NCI-H146 treated with DMSO at 0.1 percent for 48 hours (cell line): ENCODE results near the gene FTO.

Experiments used
- DNase-seq: peaks from one replicate; lab custom pipeline; 2025; ENCODE audit not compliant: unreplicated experiment; lab: John Stamatoyannopoulos, UW

The FTO gene

GRCh38 chr16:54068212-54068611 lies 364.3 kb downstream of the FTO start:
- no peak for DNase-seq

DNA sequence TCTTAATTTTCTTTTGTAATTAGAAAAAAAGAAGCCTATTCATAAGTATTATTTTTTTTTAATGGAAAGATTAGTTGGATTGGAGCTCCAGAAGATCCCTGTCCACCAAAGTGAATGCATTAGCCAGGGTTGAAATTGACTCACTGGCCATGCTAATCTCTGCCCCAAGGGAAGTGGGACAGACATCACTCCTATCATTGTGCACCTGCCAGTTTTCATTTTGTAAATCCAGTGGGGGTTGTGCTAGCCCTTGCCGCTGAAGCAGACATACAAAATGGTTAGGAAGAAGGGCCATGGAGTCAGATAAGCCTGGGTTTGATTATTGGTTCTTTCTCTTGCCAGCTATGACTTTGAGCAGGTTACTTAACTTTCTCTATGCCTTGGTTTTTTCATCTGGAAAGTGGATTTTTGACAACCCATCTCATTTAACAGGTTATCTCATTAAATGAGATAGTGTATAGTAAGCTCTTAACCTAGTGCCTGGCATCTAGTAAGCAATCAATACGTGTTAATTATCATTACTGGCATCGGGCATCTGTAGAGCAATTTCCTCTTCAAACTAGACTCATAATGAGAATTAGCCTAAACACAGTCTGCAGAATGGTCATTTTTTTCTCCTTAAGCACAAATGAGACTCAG lies 365.8 kb downstream of the FTO start:
- DNase-seq, result no peak

GRCh38 chr16:54070789-54071343 lies 366.9 kb downstream of the FTO start:
- DNase-seq, result no peak

GRCh38 chr16:54071514-54071913 lies 367.6 kb downstream of the FTO start:
- DNase-seq, result no peak

DNA sequence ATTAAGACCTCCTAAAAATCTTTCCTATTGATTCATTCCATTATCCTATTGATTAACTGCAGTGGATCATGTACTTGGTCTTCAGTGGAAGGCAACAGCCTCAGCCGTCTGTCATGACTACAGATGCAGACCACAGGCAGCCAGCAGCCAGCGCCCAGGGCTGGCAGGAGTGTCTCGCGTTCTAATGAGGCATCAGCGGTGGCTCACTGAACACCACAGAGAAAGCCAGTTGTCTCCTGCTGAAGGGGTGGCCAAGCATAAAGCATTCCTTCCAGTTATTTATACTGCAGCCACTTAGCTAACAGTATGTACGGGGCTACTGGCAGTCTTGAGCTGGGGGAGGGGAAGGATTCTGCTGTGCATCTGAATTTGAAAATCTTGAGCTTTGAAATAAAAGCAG lies 368.3 kb downstream of the FTO start:
- DNase-seq, result no peak

- DNase-seq, result no peak
Observed at GRCh38 chr16:54073356-54073755, 369.4 kb downstream of the FTO start.

DNA sequence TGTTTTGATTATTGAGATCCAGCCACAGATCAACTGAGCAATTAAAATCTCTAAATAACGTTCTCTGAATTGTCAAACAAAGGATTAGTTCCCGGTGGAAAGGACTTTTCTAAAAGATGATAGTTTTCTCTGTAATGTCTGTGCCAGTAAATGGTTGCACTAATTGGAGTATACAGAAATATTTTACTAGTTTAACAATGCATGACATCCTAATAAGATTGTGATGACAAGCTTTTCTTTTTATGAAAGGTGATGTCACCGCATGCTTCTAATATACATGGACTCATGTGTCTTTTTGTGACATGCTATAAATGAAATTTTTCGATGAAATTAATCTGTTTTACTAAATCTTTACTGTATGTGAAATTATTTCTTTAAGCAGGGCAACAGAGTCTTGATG lies 371.5 kb downstream of the FTO start:
- no peak for DNase-seq

GRCh38 chr16:54076006-54076504 lies 372.1 kb downstream of the FTO start:
- DNase-seq, result no peak

- DNase-seq, result no peak
Observed at GRCh38 chr16:54077050-54077821, 373.3 kb downstream of the FTO start.

- DNase-seq, result no peak
Observed at GRCh38 chr16:54080524-54081008, 376.6 kb downstream of the FTO start.

GRCh38 chr16:54086791-54087190 lies 382.8 kb downstream of the FTO start:
- no peak for DNase-seq

DNA sequence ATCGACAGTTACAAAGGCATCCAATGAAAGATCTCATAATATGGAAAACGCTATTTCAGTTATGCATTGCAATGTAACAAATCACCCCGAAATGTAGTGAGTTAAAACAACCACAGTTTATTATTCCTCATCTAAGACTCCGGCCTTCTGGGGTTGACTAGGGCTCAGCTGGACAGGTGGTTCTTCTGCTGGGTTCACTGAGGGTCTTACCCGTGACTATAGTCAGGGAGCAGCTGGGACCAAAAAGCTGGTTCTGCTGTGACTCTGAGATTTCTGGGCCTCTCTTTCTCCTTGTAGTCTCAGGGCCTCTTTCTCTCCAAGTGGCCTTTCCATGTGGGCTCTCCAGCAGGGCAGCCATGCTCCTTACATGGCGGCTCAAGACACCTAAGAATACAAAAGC lies 386.6 kb downstream of the FTO start:
- DNase-seq, result no peak

DNA sequence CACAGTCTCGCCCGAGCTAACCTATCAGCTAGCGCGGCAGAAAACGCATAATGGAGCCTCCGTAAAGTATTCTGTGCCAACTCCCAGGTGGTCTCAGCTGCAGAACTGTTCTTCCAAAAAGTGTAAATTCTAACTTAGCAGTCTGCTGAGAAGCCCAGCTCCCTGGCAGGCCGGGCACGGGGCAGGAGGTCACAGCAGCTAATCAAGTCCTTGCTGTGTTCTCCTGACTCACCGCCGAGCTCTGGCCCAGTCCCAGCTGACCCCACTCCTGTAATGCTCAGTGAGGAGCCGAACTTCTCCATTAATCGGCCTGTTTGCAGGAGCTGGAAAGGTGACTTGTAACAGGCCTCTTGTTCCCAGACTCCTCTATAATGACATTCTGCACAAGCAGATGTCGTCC lies 389.3 kb downstream of the FTO start:
- DNase-seq, result no peak

- no peak for DNase-seq
Observed at GRCh38 chr16:54094641-54095040, 390.7 kb downstream of the FTO start.

- no peak for DNase-seq
Observed at GRCh38 chr16:54096607-54097006, 392.7 kb downstream of the FTO start.

DNA sequence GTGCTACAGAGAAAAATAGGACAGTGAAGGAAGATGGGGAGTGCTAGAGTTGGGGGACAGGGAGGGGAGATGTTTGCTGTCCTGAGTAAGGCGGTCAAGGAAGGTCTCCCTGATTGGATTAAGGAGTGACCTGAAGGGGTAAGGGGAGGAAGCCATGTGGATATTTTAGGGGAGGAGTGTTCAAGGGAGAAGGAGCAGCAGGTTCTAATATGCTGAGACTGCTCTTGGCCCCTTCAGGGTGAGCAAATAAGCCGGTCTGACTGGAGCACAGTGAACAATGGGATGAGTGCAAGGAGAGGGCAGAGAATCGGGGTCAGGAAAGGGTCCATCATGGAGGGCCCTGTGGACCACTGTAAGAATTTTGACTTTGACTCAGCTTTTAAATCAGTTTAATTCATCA lies 393.8 kb downstream of the FTO start:
- DNase-seq, result no peak

DNA sequence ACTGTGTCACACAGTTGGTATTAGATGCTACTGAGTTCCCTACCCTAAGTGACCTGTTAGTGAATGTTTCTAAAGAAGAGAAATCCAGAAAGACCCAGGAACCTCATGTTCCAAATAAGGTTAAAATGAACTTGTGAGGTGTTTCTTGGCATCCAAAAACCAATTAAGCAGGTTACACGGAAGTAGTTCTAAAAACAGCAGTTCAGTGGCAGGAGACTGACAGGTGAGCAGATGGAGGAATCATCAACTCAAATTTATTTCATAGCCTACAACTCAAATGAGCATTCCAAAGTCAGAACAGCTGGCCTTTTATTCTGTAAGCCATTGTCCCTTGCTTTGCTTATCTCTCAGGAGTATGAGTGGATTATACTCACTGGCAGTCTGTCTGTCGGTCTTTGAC lies 394.3 kb downstream of the FTO start:
- DNase-seq, result peak; percentile 28

- DNase-seq, result no peak
Observed at GRCh38 chr16:54099627-54100026, 395.7 kb downstream of the FTO start.

DNA sequence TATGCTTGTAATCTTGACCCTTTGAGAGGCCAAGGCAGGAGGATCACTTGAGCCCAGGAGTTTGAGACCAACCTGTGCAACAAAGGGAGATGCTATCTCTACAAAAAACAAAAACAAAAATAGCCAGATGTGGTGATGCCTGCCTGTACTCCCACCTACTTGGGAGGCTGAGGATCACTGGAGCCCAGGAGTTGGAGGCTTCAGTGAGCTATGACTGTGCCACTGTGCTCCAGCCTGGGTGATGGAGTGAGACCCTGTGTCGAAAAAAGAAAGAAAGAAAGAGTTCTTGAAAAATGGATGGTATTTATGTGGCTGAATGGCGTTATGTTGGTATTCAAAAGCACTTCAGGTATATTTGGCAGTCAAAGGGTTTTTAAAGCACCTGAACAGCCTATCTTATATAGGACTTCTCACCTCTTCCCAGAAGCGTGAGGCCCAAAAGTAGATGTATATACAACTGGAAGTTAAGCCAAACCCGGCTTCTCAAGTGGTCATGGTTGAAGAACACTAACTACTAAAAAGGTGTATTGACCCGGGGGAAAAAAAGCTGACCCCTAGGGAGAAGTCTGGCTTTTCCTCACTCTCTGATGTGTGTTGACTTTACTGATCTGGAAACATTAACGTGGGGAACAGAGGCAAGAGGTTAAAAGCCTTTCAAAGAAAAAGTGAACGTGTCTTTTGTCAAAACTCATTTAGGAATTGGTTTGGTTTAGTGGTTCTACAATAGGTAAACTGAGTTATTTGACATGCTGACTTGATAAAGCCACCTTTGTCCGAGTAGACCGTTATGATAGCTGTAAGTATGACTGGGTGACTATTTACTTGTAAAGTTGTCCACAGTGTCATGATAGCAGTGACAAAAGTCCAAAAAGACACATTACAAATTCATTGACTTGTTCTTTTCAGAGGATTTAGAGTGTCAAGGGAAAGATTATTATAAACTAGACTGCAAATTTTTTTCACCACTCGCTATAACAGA lies 399.2 kb downstream of the FTO start:
- DNase-seq, result no peak

- no peak for DNase-seq
Observed at GRCh38 chr16:54106057-54106456, 402.1 kb downstream of the FTO start.
